ENCODE measurements around the gene APLF.
"Not testable (repeated sequence)": the region's sequence is repeated elsewhere in the genome, so short reads cannot be mapped to it uniquely, and the experiment has no call there.

The APLF gene

DNA sequence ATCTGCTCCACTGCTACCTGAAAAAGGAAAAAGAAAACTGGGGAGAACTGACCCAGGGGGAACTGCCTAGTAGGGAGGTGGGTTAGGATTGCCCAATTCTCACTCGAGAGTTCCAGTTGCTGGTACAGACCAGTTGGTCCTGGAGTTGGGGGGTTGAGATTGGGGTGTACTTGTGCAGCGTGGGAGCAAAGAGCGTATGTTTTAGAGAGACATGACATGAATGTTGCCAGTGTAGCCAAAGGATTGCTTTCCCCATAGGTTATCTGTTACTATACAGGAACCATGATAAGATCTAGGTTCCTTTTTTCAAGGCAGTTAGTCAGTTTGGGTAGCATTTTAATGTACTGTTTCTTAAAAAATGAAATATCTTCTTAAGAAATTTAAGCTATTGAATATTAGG lies 68.6 kb downstream of the APLF start:
- no peak for DNase-seq

DNA sequence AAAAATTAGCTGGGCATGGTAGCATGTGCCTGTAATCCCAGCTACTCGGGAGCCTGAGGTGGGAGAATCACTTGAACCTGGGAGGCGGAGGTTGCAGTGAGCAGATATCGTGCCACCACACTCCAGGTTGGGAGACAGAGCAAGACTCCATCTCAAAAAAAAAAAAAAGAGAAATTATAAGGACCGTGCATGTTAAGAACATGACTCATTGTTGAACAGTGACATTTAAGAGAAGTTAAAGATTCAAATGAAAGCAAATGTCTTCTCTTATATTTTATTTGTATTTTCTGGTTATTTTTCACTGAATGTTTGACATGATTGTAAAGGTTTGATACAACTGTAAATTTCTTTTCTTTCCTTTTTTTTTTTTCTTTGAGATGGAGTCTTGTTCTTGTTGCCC lies 69.6 kb downstream of the APLF start:
- DNase-seq: no peak

DNA sequence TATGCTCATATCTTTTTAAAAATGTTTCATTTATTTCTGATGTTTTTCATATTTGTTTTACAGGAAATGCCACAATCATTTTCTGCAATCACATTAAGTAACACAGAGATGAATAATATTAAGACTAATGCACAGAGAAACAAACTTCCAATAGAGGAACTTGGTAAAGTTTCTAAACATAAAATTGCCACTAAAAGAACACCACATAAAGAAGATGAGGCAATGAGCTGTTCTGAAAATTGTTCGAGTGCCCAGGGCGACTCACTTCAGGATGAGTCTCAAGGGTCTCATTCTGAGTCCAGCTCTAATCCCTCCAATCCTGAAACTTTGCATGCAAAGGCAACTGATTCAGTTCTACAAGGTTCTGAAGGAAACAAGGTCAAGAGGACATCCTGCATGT lies 70.4 kb downstream of the APLF start:
- peak; percentile 68 for DNase-seq

DNA sequence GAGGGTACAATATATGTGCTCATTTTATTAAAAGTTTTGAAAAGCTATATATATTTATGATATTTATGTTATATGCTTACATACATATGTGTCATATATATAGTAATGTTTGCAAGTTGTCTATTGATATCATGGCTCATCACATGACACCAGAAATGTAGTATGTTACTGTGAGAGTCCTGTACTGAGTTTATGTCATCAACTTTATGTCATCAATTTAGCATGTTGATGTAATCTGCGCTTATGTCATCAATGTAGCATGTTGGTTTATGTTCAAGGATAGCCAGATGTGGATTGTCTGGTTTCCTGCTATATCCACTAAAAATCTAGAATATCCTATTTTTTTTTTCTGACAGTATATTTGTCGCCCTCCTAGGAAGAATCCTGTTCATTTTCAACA lies 77.4 kb downstream of the APLF start:
- no peak for DNase-seq

DNA sequence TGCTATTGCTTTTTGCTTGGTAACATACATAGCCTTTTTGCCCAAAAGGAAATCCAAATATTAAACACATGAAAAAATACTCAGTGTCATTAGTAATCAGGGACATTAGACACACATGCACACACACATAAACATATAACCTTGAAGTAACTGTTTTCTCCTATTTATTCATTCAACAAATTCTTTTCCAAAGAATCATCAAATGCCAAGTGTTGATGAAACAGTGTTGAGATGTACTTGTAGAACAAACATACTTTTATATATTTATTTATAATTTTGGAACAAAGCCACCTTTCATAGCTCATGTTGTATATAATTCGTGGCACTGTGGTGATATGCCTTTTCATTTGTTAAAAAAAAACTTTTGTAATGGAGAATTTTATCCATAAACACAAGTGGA lies 81.0 kb downstream of the APLF start:
- DNase-seq: peak; percentile 24

DNA sequence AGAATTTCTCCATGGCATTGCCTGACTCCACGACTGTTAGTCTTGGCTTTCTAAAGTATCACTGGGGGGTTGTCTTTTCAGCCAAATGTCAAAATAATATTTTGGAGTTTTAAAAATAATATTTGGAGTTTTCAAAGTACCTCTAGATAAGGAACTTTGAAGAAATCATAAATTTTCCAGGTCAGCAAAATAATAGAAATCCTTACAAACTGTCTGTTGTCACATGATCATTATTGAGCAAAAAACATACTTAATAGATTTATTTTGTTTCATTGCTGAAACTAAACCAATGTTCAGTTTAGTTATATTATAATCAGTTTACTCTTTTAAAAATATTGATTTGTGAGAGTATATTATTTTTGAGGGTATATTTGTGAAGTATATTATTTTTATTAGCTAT lies 85.7 kb downstream of the APLF start:
- DNase-seq: no peak

DNA sequence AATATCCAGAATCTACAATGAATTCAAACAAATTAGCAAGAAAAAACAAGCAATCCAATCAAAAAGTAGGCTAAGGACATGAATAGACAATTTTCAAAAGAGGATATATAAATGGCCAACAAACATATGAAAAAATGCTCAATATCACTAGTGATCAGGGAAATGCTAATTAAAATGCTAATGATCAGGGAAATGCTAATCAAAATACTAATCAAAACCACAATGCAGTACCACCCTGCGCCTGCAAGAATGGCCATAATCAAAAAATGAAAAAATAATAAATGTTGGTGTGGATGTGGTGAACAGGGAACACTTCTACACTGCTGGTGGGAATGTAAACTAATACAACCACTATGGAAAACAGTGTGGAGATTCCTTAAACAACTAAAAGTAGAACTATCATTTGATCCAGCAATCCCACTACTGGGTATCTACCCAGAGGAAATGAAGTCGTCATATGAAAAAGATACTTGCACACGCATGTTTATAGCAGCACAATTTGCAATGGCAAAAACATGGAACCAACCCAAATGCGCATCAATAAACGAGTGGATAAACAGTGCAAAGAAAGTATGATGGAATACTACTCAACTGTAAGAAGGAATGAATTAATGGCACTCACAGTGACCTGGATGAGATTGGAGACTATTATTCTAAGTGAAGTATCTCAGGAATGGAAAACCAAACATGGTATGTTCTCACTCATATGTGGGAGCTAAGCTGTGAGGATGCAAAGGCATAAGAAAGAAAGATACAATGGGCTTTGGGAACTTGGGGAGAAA lies 88.2 kb downstream of the APLF start:
- not testable (repeated sequence) for DNase-seq

DNA sequence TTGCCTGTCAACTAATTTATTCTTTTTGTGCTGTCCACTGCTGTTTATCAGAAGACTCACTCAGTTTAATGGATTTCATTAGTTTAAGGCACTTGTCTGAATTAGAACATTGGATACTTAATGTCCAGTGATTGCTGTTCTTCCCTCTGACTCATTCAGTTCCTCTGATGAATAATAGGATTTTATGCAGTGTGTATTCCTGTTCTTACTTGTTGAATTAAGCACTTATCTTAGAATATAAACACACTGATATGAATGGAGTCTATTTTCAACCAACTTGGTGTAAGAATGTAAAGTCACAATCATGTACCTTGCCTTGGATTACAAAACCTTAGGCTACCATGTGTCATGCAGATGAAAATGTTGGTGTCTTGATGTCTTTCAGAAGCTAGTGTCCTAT lies 89.0 kb downstream of the APLF start:
- no peak for DNase-seq

DNA sequence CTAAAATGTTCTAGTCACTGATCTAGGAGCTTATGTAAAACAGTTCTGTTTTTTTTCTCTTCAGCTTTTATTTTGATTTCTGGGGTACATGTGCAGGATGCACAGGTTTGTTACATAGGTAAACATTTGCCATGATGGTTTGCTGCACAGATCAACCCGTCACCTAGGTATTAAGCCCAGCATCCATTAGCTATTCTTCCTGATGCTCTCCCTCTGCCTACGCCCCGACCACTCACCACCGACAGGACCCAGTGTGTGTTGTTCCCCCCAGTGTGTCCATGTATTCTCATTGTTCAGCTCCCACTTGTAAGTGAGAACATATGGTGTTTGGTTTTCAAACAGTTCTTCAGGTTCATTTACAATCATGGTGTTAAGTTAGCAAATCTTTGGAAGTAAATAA lies 91.2 kb downstream of the APLF start:
- no peak for DNase-seq

DNA sequence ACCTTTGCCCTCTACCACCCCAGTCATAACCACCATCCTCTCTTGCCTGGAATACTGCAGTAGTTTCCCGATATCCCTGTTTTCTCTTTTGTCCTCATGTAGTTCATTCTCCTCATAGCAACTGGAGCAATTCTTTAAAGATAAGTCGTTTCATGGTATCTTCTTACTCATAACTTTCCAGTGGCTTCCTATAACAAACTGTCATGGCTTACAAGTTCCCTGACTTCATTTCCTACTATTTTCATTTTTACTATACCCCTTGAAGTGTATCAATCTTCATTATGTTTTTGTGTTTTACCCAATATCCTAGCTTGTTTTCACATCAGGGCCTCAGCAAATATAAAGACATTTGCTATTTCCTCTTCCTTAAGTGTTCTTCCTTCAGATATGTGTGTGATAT lies 92.3 kb downstream of the APLF start:
- no peak for DNase-seq

DNA sequence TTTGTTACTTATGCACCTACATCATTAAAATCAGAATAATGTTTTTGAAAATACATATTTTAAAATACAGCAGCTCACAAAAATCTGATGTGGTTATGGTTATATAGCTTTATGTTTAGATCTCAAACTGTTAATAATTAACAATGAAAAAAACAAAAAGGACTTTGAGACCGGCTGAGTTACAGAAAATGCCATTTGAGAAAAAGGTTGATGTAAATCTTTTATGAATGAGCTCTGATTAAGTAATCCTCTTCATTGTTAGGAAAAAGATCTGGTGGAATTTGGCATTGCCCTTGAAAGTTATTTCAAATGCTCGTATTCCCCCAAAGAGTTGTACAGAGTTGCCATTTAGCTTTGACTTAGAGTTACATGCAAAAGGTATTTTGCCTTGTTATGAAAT lies 93.2 kb downstream of the APLF start:
- DNase-seq: no peak

DNA sequence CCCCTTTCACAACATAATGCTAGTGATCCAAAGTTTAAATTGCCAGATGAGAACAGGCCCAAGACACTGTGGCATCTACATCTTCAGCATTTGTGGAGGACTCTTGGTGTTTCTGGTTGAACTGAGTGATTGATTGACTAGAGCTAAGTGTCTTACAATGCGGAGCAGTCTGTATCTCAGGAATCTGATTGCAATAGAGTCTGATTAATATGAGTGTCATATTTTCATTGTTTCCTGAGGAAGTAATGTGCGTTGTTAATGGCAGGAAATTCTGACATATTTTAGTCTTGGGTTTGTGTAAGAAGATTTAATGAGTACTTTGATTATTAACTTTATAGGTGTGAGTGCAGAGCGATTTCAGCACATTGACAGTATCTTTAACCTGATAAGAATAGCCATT lies 94.0 kb downstream of the APLF start:
- no peak for DNase-seq

DNA sequence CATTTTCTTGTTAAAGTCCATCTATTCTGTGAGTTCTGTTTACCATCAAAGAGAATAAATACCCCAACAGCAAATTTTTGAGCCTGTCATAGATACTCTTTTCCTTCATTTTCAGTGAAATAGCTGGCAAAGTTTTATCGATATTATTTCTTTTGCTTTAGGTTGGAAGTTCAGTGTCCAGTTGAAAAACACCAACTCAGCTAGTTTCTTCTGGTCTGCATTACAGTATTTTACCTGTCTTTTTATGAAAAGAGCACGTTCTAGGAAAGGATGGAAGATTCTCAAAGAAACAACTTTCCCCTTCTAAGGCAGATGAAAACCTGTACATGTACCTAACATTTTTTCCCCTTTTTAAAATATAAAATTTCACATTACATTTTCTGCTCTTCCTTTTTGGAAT lies 95.5 kb downstream of the APLF start:
- no peak for DNase-seq

DNA sequence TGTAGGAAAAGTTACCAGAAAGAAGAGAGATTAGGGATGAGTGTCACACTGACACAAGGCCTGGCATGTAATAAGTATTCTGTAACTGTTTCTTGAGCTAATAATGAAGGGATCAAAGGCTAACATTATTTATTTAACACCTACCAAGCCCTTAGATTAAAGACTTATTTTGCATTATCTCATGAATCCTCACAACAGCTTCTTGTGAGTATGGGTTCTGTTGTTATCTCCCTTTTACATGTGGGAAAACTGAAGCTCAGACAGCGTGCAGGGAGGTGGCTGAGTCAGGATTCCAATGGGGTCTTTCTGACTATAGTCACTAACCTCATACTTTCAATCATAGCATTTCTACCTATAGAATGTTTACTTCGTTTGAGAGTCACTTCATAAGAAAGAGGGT lies 97.0 kb downstream of the APLF start:
- DNase-seq: no peak

DNA sequence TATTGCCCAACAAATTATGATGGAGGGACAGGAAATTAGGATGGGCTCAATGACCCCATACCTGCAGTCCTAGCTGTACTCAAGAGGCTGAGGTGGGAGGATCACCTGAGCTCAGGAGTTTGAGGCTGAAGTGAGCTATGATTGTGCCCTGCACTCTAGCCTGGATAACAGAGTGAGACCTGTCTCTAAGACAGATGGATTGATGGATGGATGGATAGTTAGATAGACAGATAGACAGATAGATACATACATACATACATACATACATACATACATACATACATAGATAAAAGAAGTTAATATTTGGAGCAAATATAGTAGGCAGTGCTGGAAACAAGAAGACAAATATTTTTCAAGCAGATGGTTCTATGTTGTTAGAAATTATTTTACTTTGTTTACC lies 97.9 kb downstream of the APLF start:
- DNase-seq: no peak

DNA sequence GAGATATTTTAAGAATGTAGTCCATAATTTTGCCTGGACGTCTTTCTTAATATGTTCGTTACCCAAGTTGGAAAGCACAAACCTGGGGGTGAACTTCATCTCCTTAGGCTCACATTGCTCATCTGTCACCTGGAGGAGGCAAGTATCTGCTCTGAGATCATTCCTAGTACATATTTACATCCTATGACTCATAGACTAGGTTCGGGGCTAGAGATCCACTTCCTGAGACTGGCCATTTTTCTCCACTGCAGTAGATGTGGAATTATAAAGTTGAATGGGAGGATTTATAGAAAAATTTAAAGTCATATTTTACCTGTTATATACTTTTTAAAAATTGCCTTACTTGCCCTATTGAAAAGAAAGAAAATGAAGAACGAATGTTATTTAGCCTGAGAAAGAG lies 98.5 kb downstream of the APLF start:
- peak; percentile 41 for DNase-seq

DNA sequence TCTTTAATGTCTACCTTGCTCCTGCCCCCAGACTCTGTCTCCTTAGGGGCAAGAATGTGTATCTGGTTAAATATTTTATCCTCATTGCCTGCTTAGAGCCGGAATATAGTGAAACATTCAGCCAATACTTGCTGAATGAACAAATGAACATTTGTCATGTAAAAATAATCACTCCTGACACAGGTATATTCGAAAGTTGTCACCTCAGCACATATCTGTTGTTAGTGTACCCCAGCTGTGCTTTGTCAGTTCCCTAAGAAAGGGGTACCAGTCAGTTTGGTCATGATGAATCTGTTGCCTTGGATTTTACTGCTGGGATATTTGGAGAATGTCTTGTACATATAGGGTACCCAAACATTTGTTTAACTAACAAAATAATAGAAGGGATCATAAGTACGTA lies 99.0 kb downstream of the APLF start:
- no peak for DNase-seq

DNA sequence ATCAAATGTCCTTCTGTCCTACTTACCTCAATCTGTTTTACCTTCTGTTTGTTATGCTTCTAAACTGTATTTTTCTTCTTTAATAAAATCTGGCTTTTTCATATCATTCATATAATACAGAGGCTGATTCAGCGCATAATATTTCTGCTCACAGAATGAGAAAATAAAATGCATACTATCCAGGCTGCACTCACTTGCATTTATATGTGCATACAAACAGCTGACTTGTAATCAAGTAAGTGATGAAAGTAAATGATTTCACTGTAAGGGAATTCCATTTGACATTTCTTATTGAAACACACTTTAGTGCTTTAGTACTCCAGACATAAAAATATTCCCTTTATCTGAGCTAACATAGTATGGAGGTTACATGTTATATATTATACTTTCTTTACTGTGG lies 100.7 kb downstream of the APLF start:
- no peak for DNase-seq

DNA sequence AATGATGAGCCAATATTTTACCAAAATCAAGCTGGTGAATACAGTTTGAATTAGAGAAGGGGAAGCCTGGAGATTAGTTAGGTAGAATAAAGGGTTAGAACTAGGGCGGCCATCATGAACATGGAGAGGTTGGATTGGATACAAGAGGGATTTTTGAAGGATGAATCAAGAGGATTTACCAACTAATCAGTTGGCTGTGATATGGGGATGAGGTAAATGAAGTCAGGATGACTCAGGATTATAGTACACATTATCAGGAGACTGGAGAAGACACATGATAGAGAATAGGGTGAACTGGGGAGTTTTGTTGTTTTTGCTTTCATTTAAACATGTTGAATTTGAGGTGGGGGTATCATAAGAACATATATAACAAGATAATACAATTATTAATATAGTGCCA lies 102.2 kb downstream of the APLF start:
- peak; percentile 26 for DNase-seq

DNA sequence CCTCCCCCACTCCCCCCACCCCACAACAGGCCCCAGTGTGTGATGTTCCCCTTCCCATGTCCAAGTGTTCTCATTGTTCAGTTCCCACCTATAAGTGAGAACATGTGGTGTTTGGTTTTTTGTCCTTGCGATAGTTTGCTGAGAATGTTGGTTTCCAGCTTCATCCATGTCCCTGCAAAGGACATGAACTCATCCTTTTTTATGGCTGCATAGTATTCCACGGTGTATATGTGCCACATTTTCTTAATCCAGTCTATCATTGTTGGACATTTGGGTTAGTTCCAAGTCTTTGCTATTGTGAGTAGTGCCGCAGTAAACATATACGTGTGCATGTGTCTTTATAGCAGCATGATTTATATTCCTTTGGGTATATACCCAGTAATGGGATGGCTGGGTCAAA lies 103.0 kb downstream of the APLF start:
- not testable (repeated sequence) for DNase-seq

DNA sequence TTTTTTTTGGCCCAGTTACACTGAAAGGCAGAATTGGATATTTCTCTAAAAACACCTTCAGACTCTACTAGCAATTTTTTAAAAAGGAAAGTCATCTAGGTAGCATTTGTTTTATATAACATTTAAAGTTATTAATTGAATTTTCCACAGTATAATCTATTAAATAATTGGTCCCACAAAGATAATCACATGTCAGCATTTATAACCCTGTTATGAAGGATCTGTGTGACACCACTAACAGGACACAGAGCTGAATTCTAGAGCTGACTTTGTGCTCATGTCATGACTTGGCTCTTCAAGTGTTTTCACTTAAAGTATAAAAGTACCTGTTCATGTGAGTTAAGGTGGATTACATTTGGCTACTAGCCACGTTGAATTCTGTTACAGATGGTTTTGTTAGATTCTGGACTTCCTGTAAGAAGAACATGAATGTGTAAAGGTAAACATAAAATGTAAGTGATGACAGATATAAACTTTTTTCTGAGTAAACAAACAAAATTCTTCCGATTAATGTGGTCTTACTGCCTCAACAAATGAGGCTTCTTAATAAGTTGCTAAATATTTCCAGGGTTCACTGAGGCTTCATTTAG lies 106.9 kb downstream of the APLF start:
- no peak for DNase-seq

DNA sequence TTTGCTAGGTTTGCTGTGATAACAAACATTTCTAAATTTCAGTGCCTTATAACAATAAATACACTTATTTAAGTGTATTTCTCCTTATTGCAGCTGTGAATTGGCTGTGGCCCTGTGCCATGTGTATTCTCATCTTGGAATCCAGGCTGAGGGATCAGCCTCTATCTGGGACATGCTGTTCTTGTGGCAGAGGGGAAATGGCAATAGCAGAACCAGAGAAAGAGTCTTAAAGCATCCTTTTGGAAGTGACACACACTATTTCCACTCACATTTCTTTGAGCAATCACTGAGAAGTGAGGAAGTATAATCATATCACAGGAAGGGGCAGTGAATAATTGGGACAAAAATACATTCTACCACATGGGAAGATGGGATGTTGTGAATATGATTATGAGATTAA lies 109.8 kb downstream of the APLF start:
- DNase-seq: no peak

DNA sequence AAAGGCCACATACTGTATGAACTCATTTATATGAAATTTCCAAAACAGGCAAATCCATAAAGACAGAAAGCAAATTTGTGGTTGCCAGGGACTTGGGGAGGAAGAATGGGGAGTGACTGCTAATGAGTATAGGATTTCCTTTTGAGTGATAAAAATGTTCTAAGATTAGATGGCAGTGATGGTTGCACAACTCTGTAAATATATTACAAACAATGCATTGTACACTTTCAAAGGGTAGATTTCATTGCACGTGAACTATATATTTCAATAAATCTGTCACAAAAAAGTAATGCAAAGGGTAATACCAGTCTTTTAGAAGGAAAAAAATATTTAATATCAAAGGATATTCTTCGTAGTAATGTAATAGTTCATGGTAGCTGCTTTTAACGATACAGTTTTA lies 112.3 kb downstream of the APLF start:
- no peak for DNase-seq

DNA sequence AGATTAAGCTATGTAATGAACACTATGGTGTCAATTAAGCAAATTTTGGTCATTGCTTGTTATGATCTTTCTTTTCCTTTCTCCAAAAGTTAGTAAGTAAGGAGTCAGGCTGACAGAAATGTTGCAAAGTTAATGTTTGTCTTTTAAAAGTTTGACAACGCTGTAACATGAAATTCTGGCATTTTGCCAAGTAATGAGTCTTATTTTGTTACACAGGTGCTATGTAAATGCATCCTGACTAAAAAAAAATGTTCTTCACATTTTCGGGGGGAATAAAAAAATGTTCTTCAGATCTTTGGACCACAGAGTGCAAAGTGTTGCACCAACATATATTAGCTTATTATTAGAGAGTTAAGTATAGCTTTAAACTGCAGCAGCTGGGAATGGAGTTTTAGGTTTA lies 121.2 kb downstream of the APLF start:
- no peak for DNase-seq

DNA sequence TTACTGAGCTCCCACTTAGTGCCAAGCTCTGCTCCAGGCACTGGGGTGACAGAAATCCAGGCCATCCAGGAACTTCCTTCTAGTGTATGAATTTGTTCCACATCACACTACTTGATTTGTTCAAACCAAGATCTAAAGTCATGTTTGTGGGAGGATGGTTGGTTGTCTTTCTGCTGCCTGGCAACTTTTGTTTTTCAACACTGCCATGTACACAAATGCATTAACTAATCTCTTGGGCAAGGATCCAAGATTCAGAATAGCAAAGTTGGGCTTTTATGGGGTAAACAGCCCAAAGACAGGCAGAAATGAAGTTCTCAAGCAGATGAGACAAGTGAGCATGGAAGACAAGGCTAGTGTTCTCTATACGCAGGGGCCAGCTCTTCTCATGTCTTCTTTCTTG lies 122.6 kb downstream of the APLF start:
- DNase-seq: no peak

Measured in fibroblast of skin of right quadriceps (primary cell).